Fibroblast of lung (primary cell): ENCODE data around the gene SAE1. TPM values are rescaled to one million over a fixed set of nuclear protein-coding genes. Genes with fewer than 3 reads are reported as not detected.

Experiments used
- DNase-seq, 2 donors: peaks; one replicate each; pipeline versions ENCODE4 v3.0.0 to v3.0.0-alpha.2; 2010; ENCODE audit warnings: low read depth in 2 of 2
- H2AFZ ChIP-seq: 2 replicates; pipeline ENCODE4 v1.5.1; 2012; ENCODE audit warnings: low read length, control low read depth, inconsistent platforms
- H3K27ac ChIP-seq: 2 replicates; pipeline ENCODE4 v1.5.1; 2011; ENCODE audit warnings: low read length, control low read depth; ENCODE audit not compliant: insufficient read depth
- H3K27me3 ChIP-seq: 2 replicates; pipeline ENCODE4 v1.5.1; 2011; ENCODE audit warnings: mild to moderate bottlenecking, low read length; ENCODE audit not compliant: control insufficient read depth, insufficient read depth
- H3K36me3 ChIP-seq: 2 replicates; pipeline ENCODE4 v1.5.1; 2011; ENCODE audit warnings: low read length; ENCODE audit not compliant: control insufficient read depth, insufficient read depth
- H3K4me1 ChIP-seq: 2 replicates; pipeline ENCODE4 v1.5.1; 2011; ENCODE audit warnings: low read length; ENCODE audit not compliant: control insufficient read depth, insufficient read depth; ENCODE audit errors: extremely low read depth
- H3K4me2 ChIP-seq: 2 replicates; pipeline ENCODE4 v1.5.1; 2011; ENCODE audit warnings: low read length, control low read depth; ENCODE audit not compliant: insufficient read depth; ENCODE audit errors: extremely low read depth
- H3K4me3 ChIP-seq, 4 experiments: fragments of 200-600 bp in 1 of 4; sonication (generic) in 1 of 4; replicated peaks in 1 of 4; 2 replicates each; pipeline ENCODE4 v1.5.1; 2011 to 2016; ENCODE audit warnings: low read length in 4 of 4, low read depth in 3 of 4, mild to moderate bottlenecking in 3 of 4, control low read depth in 2 of 4, inconsistent platforms in 1 of 4, mixed read lengths in 1 of 4; ENCODE audit not compliant: insufficient read depth in 1 of 4; ENCODE audit errors: control extremely low read depth in 1 of 4
- H3K79me2 ChIP-seq: 2 replicates; pipeline ENCODE4 v1.5.1; 2012; ENCODE audit warnings: mild to moderate bottlenecking, low read length, inconsistent platforms; ENCODE audit not compliant: control insufficient read depth, insufficient read depth
- H3K9ac ChIP-seq: 2 replicates; pipeline ENCODE4 v1.5.1; 2011; ENCODE audit warnings: mild to moderate bottlenecking, low read length, control low read depth; ENCODE audit not compliant: insufficient read depth
- H3K9me3 ChIP-seq: 2 replicates; pipeline ENCODE4 v1.5.1; 2012; ENCODE audit warnings: low read depth, low read length; ENCODE audit not compliant: control insufficient read depth, insufficient read depth
- H4K20me1 ChIP-seq: 2 replicates; pipeline ENCODE4 v1.5.1; 2011; ENCODE audit warnings: low read length; ENCODE audit not compliant: control insufficient read depth, insufficient read depth; ENCODE audit errors: extremely low read depth
- EZH2 ChIP-seq: IDR thresholded peaks from 2 replicates; pipeline ENCODE4 v1.5.1; 2012; ENCODE audit warnings: low read length, control low read depth, mild to moderate bottlenecking; ENCODE audit errors: missing control alignments
- polyA plus RNA-seq, 2 donors: library from polyadenylated mRNA; depleted of rRNA in 1 of 2; stranded (reverse) in 1 of 2; unstranded in 1 of 2; fragments of >200 nt; gene quantifications; 2 replicates each; pipeline ENCODE4 v1.2.1, GENCODE V29; 2011 to 2012; ENCODE audit warnings: missing spikeins in 1 of 2
- total RNA-seq: library from RNA; depleted of rRNA; stranded (reverse); fragments of >200 nt; gene quantifications from 2 replicates; pipeline ENCODE4 v1.2.1, GENCODE V29; 2014
- TF ChIP-seq, protein P1 (sequence below), 2 donors: IDR thresholded peaks in 1 of 2; conservative IDR thresholded peaks in 1 of 2; 1 replicate in 1 of 2; 2 replicates in 1 of 2; pipeline ENCODE4 v1.5.1; 2011 to 2012; ENCODE audit warnings: low read length in 2 of 2, control low read depth in 1 of 2, inconsistent platforms in 1 of 2, low read depth in 1 of 2, mild to moderate bottlenecking in 1 of 2

SAE1 gene
- total and polyA plus RNA-seq, 2 donors (not counting 1 experiment from before 2014, with no cell fraction given): 97.9 to 152 TPM

DNA sequence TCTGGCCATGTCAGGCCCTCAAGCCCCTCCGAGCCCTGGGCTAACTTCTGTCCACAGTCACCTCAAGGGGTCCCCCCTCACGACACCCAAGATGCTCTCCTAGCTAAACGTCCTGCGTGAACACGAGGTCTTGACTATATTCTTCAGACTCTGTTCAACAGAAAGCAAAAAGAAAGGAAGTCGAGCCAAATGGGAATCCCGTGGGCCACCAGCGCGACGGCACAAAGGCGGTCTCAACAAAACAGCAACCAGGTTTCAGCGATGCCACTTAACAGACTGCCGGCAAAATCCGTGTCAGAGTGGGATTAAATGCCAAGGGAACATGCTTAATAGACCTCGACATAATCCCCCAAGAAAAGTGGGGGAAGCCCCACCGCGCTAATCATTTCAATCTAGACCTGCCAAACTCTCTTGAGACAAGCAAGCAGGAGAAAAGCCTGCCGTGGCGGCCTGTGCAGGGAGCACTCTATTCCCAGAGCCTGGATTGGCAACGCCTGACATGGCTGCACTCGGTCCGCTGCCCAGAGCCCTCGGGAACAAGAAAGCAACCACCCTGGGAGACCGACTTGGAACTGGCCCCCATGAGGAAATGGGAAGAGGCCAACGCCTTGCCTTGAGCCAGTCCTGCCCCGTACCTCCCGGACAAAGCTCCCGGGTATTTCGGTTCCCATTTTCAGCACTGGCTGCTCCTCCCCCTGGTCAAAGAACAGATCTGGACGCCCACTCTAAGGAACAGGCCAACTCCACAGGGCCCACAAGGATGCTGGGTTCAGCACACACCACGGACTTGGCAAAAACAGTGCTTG is 33.0 kb upstream of the SAE1 start:
- peak overlapping the region in 1 of 4 experiments; percentile 8 for H3K4me3 ChIP-seq
- no peaks in the 10 kb centered on the region for H3K27me3 ChIP-seq
- DNase-seq: peak in 1 of 2 donors; percentile 54
- peak overlapping the region; percentile 3 for H2AFZ ChIP-seq
- peak overlapping the region; percentile 23 for H3K9ac ChIP-seq
- H4K20me1 ChIP-seq: no peaks in the 10 kb centered on the region
- TF ChIP-seq, protein P1, sequence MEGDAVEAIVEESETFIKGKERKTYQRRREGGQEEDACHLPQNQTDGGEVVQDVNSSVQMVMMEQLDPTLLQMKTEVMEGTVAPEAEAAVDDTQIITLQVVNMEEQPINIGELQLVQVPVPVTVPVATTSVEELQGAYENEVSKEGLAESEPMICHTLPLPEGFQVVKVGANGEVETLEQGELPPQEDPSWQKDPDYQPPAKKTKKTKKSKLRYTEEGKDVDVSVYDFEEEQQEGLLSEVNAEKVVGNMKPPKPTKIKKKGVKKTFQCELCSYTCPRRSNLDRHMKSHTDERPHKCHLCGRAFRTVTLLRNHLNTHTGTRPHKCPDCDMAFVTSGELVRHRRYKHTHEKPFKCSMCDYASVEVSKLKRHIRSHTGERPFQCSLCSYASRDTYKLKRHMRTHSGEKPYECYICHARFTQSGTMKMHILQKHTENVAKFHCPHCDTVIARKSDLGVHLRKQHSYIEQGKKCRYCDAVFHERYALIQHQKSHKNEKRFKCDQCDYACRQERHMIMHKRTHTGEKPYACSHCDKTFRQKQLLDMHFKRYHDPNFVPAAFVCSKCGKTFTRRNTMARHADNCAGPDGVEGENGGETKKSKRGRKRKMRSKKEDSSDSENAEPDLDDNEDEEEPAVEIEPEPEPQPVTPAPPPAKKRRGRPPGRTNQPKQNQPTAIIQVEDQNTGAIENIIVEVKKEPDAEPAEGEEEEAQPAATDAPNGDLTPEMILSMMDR (conservative IDR thresholded peaks at IDR 0.05 in 1 of 2, IDR thresholded peaks at IDR 0.05 in 1 of 2; ENCODE audit: low read depth in 1 of 2, low read length in 2 of 2): no peak
- no peak for TF ChIP-seq EZH2
- H3K9me3 ChIP-seq: no peaks in the 10 kb centered on the region
- peak overlapping the region; percentile 78 for H3K4me2 ChIP-seq
- peak overlapping the region; percentile 32 for H3K27ac ChIP-seq
- peaks cover 81% of the 10 kb centered on the region for H3K79me2 ChIP-seq
- peaks cover 10% of the 10 kb centered on the region for H3K36me3 ChIP-seq
- H3K4me1 ChIP-seq: peaks cover 6% of the 10 kb centered on the region

DNA sequence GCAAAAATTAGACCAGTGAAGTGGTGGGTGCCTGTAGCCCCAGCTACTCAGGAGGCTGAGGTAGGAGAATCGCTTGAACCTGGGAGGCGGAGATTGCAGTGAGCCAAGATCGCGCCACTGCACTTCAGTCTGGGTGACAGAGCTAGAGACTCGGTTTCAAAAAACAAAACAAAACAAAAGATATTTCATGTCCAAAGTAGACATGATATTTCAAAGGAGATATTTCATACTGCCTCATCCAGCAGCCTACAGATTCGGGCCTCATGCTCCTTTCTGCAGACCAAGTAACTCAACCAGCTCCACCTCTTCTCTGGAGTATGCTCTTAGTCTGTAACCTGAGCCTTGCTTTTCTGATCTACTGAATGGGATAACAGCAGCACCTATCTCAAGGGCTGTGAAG is 32.0 kb upstream of the SAE1 start:
- H2AFZ ChIP-seq: no peak overlapping the region
- DNase-seq: no peak
- no peaks in the 10 kb centered on the region for H3K27me3 ChIP-seq
- H3K4me3 ChIP-seq: no peak overlapping the region
- H3K9ac ChIP-seq: no peak overlapping the region
- peaks cover 8% of the 10 kb centered on the region for H3K36me3 ChIP-seq
- no peaks in the 10 kb centered on the region for H3K9me3 ChIP-seq
- peaks cover 87% of the 10 kb centered on the region for H3K79me2 ChIP-seq
- no peak for TF ChIP-seq EZH2
- TF ChIP-seq, protein P1 (conservative IDR thresholded peaks at IDR 0.05 in 1 of 2, IDR thresholded peaks at IDR 0.05 in 1 of 2; ENCODE audit: low read depth in 1 of 2, low read length in 2 of 2): no peak
- peaks cover 6% of the 10 kb centered on the region for H3K4me1 ChIP-seq
- no peak overlapping the region for H3K27ac ChIP-seq
- H3K4me2 ChIP-seq: no peak overlapping the region
- no peaks in the 10 kb centered on the region for H4K20me1 ChIP-seq

DNA sequence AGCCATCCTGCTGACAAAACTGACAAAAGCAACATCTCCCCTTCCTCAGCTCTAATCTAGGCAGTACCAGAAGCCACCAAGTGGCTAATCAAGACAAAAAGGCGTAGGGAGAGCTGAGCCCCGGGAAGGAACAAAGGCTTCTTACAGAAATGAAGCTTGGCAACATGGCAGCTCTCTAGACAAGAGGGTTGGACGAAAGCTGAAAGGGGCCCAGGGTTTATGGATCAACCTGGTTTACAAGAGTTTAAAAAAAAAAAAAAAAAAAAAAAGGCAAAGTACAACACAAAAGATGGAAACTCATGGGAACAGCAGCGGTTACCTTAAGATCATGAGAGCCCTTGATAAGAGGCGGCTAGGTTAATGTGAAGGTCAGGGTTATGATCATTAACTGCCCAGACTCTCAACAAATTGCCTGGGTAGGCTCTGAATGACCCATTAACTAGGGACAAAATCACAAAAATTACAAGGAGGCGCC is 31.0 kb upstream of the SAE1 start:
- Histone ChIP-seq H4K20me1 (no peaks in the 10 kb centered on the region), H3K36me3 (peaks cover 8% of the 10 kb centered on the region), H3K79me2 (peaks cover 89% of the 10 kb centered on the region), H3K4me1 (peaks cover 6% of the 10 kb centered on the region), H3K4me2 (no peak overlapping the region), H3K27me3 (no peaks in the 10 kb centered on the region), H2AFZ (no peak overlapping the region), H3K9me3 (no peaks in the 10 kb centered on the region), H3K27ac (no peak overlapping the region), H3K4me3 (no peak overlapping the region), H3K9ac (no peak overlapping the region)
- no peak for TF ChIP-seq EZH2
- TF ChIP-seq, protein P1 (conservative IDR thresholded peaks at IDR 0.05 in 1 of 2, IDR thresholded peaks at IDR 0.05 in 1 of 2; ENCODE audit: low read depth in 1 of 2, low read length in 2 of 2): no peak
- DNase-seq: no peak
